IMR-90 (cell line): Measurements from ENCODE around the gene TTC7B. TPM values are rescaled to one million over a fixed set of nuclear protein-coding genes. Genes with fewer than 3 reads are reported as not detected.

ENCODE experiments used
- ATAC-seq: fragments of 200-7000 bp; cut with Tn5 transposase; 2 replicates; pipeline ENCODE4 v1.9.1; 2020; ENCODE audit warnings: low read depth, mild to moderate bottlenecking, moderate library complexity
- BruUV-seq: library from RNA; stranded (reverse); fragments of 400-500 nt; replicated peaks from 2 replicates; lab custom pipeline; 2021; lab: Mats Ljungman, UMichigan
- CTCF ChIA-PET: fragments of 300-600 bp; formaldehyde crosslinking; extraction: SDS; loops from one replicate; lab custom pipeline; 2021; ENCODE audit warnings: antibody characterized with exemption; lab: Yijun Ruan, JAX
- POLR2A ChIA-PET: fragments of 300-600 bp; sonication (Branson Sonifier 250); formaldehyde crosslinking; loops from one replicate; lab custom pipeline; 2022; ENCODE audit warnings: antibody characterized with exemption; ENCODE audit not compliant: unreplicated experiment; lab: Charles Lee
- DNase-seq: peaks from one replicate; pipeline ENCODE4 v3.0.0; 2013
- H2AFZ ChIP-seq: replicated peaks from 2 replicates; pipeline ENCODE3; 2013; ENCODE audit warnings: low read length, mild to moderate bottlenecking; ENCODE audit not compliant: poor library complexity
- H2AK5ac ChIP-seq: 2 replicates; pipeline ENCODE4 v1.6.1; 2013; ENCODE audit warnings: low read depth, low read length, inconsistent platforms
- H2AK9ac ChIP-seq: replicated peaks from 2 replicates; pipeline ENCODE3; 2013; ENCODE audit warnings: mild to moderate bottlenecking, low read depth, low read length, moderate library complexity; ENCODE audit not compliant: poor library complexity
- H2BK120ac ChIP-seq: 2 replicates; pipeline ENCODE4 v1.6.1; 2013; ENCODE audit warnings: low read depth, low read length, inconsistent platforms
- H2BK15ac ChIP-seq: 3 replicates; pipeline ENCODE4 v1.6.1; 2013; ENCODE audit warnings: low read depth, low read length, inconsistent platforms
- H2BK20ac ChIP-seq: 2 replicates; pipeline ENCODE4 v1.6.1; 2013; ENCODE audit warnings: low read depth, mild to moderate bottlenecking, inconsistent platforms, low read length, moderate library complexity
- H2BK5ac ChIP-seq: 2 replicates; pipeline ENCODE4 v1.6.1; 2013; ENCODE audit warnings: mild to moderate bottlenecking, low read depth, low read length, inconsistent platforms; ENCODE audit not compliant: poor library complexity, severe bottlenecking
- H3K14ac ChIP-seq: replicated peaks from 2 replicates; pipeline ENCODE4 v1.6.1; 2013; ENCODE audit warnings: low read depth, low read length, inconsistent platforms
- H3K18ac ChIP-seq: 2 replicates; pipeline ENCODE4 v1.6.1; 2013; ENCODE audit warnings: low read depth, low read length, control low read depth
- H3K23ac ChIP-seq: 2 replicates; pipeline ENCODE4 v1.6.1; 2013; ENCODE audit warnings: low read depth, low read length, inconsistent platforms
- H3K27ac ChIP-seq: 2 replicates; pipeline ENCODE4 v1.5.1; 2013; ENCODE audit warnings: mild to moderate bottlenecking, control low read depth, low read length; ENCODE audit not compliant: insufficient read depth
- H3K27me3 ChIP-seq: 2 replicates; pipeline ENCODE4 v1.6.1; 2013; ENCODE audit warnings: low read length; ENCODE audit not compliant: control insufficient read depth, insufficient read depth
- H3K36me3 ChIP-seq: 2 replicates; pipeline ENCODE4 v1.6.1; 2013; ENCODE audit warnings: low read length, mixed read lengths; ENCODE audit not compliant: control insufficient read depth, insufficient read depth
- H3K4ac ChIP-seq: 2 replicates; pipeline ENCODE4 v1.6.1; 2013; ENCODE audit warnings: low read depth, low read length, inconsistent platforms
- H3K4me1 ChIP-seq: 2 replicates; pipeline ENCODE4 v1.6.1; 2013; ENCODE audit warnings: low read length, mixed read lengths; ENCODE audit not compliant: control insufficient read depth, insufficient read depth
- H3K4me2 ChIP-seq: 2 replicates; pipeline ENCODE4 v1.6.1; 2013; ENCODE audit warnings: low read depth, mild to moderate bottlenecking, control low read depth, low read length, moderate library complexity
- H3K4me3 ChIP-seq: 2 replicates; pipeline ENCODE4 v1.5.1; 2013; ENCODE audit warnings: low read depth, mild to moderate bottlenecking, control low read depth, low read length, moderate library complexity; ENCODE audit not compliant: insufficient read depth
- H3K56ac ChIP-seq: 2 replicates; pipeline ENCODE4 v1.6.1; 2013; ENCODE audit warnings: low read length, inconsistent platforms; ENCODE audit not compliant: insufficient read depth; ENCODE audit errors: extremely low read depth
- H3K79me1 ChIP-seq, 2 experiments: 2 replicates each; pipeline ENCODE4 v1.6.1; 2013; ENCODE audit warnings: low read length in 2 of 2, inconsistent platforms in 1 of 2, low read depth in 1 of 2
- H3K9ac ChIP-seq: 2 replicates; pipeline ENCODE4 v1.6.1; 2013; ENCODE audit warnings: low read depth, low read length, control low read depth
- H3K9me1 ChIP-seq: 2 replicates; pipeline ENCODE4 v1.6.1; 2013; ENCODE audit warnings: low read length, inconsistent platforms; ENCODE audit not compliant: insufficient read depth
- H3K9me3 ChIP-seq: 2 replicates; pipeline ENCODE4 v1.6.1; 2013; ENCODE audit warnings: low read length; ENCODE audit not compliant: control insufficient read depth, insufficient read depth
- H4K20me1 ChIP-seq: 2 replicates; pipeline ENCODE4 v1.6.1; 2013; ENCODE audit warnings: low read length, inconsistent platforms; ENCODE audit not compliant: insufficient read depth
- H4K5ac ChIP-seq: 2 replicates; pipeline ENCODE4 v1.6.1; 2013; ENCODE audit warnings: mild to moderate bottlenecking, low read depth, low read length, control low read depth
- H4K8ac ChIP-seq, 2 experiments: 2 replicates each; pipeline ENCODE4 v1.6.1; 2013; ENCODE audit warnings: low read depth in 2 of 2, low read length in 2 of 2, control low read depth in 1 of 2, inconsistent platforms in 1 of 2
- H4K91ac ChIP-seq: 2 replicates; pipeline ENCODE4 v1.6.1; 2013; ENCODE audit warnings: low read depth, low read length, inconsistent platforms; ENCODE audit not compliant: insufficient read depth
- BHLHE40 ChIP-seq: fragments of 150-350 bp; IDR thresholded peaks from 2 replicates; pipeline ENCODE4 v1.6.1; 2016; ENCODE audit warnings: mild to moderate bottlenecking, low read depth, low read length
- CEBPB ChIP-seq: IDR thresholded peaks from 2 replicates; pipeline ENCODE4 v1.6.1; 2012; ENCODE audit warnings: low read depth, low read length, improper control_type of control experiment
- CHD1 ChIP-seq: IDR thresholded peaks from 2 replicates; pipeline ENCODE4 v1.6.1; 2012; ENCODE audit warnings: low read depth, low read length, improper control_type of control experiment
- ELK1 ChIP-seq: fragments of 150-350 bp; IDR thresholded peaks from 2 replicates; pipeline ENCODE4 v1.6.1; 2016; ENCODE audit warnings: low read depth, mild to moderate bottlenecking, low read length, moderate library complexity, borderline replicate concordance
- FOS ChIP-seq: fragments of 150-350 bp; IDR thresholded peaks from 2 replicates; pipeline ENCODE4 v1.6.1; 2016; ENCODE audit warnings: low read depth, low read length
- MAFK ChIP-seq: IDR thresholded peaks from 2 replicates; pipeline ENCODE4 v1.6.1; 2012; ENCODE audit warnings: low read depth, low read length, improper control_type of control experiment
- MAZ ChIP-seq: IDR thresholded peaks from 2 replicates; pipeline ENCODE4 v1.6.1; 2012; ENCODE audit warnings: low read depth, mild to moderate bottlenecking, low read length, improper control_type of control experiment, moderate library complexity, borderline replicate concordance
- MXI1 ChIP-seq: IDR thresholded peaks from 2 replicates; pipeline ENCODE4 v1.6.1; 2012; ENCODE audit warnings: low read depth, mild to moderate bottlenecking, low read length, moderate library complexity, borderline replicate concordance
- NFE2L2 ChIP-seq: fragments of 150-350 bp; IDR thresholded peaks from 2 replicates; pipeline ENCODE4 v1.6.1; 2016; ENCODE audit warnings: low read depth, mild to moderate bottlenecking, low read length
- POLR2A ChIP-seq: IDR thresholded peaks from 2 replicates; pipeline ENCODE4 v1.6.1; 2012; ENCODE audit warnings: mild to moderate bottlenecking, low read depth, low read length
- RAD21 ChIP-seq: IDR thresholded peaks from 2 replicates; pipeline ENCODE4 v1.6.1; 2012; ENCODE audit warnings: low read length, improper control_type of control experiment
- RCOR1 ChIP-seq: IDR thresholded peaks from 2 replicates; pipeline ENCODE4 v1.6.1; 2012; ENCODE audit warnings: mild to moderate bottlenecking, low read length, improper control_type of control experiment; ENCODE audit not compliant: insufficient replicate concordance
- RFX5 ChIP-seq: IDR thresholded peaks from 2 replicates; pipeline ENCODE4 v1.8.0; 2012; ENCODE audit warnings: low read depth, mild to moderate bottlenecking, low read length, moderate library complexity
- SMC3 ChIP-seq: fragments of 150-350 bp; IDR thresholded peaks from 2 replicates; pipeline ENCODE4 v1.6.1; 2016; ENCODE audit warnings: low read depth, mild to moderate bottlenecking, antibody characterized with exemption, low read length, moderate library complexity
- WGBS, 2 experiments: methylation state at CpG; one replicate each; pipeline versions ENCODE4 v1.1.5 to v1.1.7; 2013; ENCODE audit warnings: missing lambda C conversion rate in 2 of 2; ENCODE audit not compliant: insufficient read length in 1 of 2; ENCODE audit errors: extremely low coverage in 2 of 2; 5-methylcytosine and 5-hydroxymethylcytosine counted together
- dilution Hi-C: fragments of 300-500 bp; cut with HindIII; formaldehyde crosslinking; loops from one replicate; pipeline ENCODE4 v1.14.3; 2018; ENCODE audit warnings: low sequenced_read_pairs; ENCODE audit not compliant: unreplicated experiment
- in situ Hi-C: fragments of 300-500 bp; cut with MboI; formaldehyde crosslinking; loops from 3 replicates; pipeline ENCODE4 v1.14.3; 2019; ENCODE audit warnings: low sequenced_read_pairs, inconsistent platforms, mixed read lengths
- intact Hi-C: fragments of 100-400 bp; cut with micrococcal nuclease; formaldehyde crosslinking; loops from 2 replicates; pipeline ENCODE4 v1.10.0; 2022
- polyA plus RNA-seq, 3 experiments: library from polyadenylated mRNA; depleted of rRNA; stranded (reverse); fragments of >200 nt; gene quantifications; 2 replicates each; pipeline ENCODE4 v1.2.3, GENCODE V29; 2012; ENCODE audit warnings: low replicate concordance in 1 of 3
- total RNA-seq: library from RNA; depleted of rRNA; stranded (reverse); fragments of >200 nt; gene quantifications from 2 replicates; pipeline ENCODE4 v1.2.3, GENCODE V29; 2012
- TF ChIP-seq, protein P1 (sequence below): conservative IDR thresholded peaks from 2 replicates; pipeline ENCODE4 v1.5.1; 2012; ENCODE audit warnings: mild to moderate bottlenecking, low read depth, low read length, improper control_type of control experiment
- TF ChIP-seq, protein P2 (sequence below): fragments of 150-350 bp; IDR thresholded peaks from 2 replicates; pipeline ENCODE4 v1.6.1; 2017; ENCODE audit warnings: mild to moderate bottlenecking, antibody characterized with exemption, low read length, low read depth

Gene TTC7B
- total and polyA plus RNA-seq, 2 of the 4 experiments (the other 2 are of a cell fraction) = 18.1 to 35.3 TPM

GRCh38 chr14:90600619-90601018 is 215.6 kb downstream of the TTC7B start:
- Histone ChIP-seq H3K18ac (no peak overlapping the region), H2BK5ac (no peak overlapping the region), H2BK120ac (no peak overlapping the region), H3K27me3 (no peaks in the 10 kb centered on the region), H3K9me1 (peaks cover 12% of the 10 kb centered on the region; the same call in 1 of the 2 replicates), H3K79me1 (no peaks in the 10 kb centered on the region), H3K56ac (no peak overlapping the region), H3K4me2 (no peak overlapping the region), H2BK20ac (no peak overlapping the region), H4K20me1 (no peaks in the 10 kb centered on the region), H3K14ac (no peak overlapping the region), H4K5ac (no peak overlapping the region), H2BK15ac (no peak overlapping the region), H4K91ac (no peak overlapping the region), H2AK5ac (no peak overlapping the region), H4K8ac (no peak overlapping the region), H3K23ac (no peak overlapping the region), H3K9me3 (no peaks in the 10 kb centered on the region), H3K4me3 (no peak overlapping the region), H3K27ac (no peak overlapping the region), H2AK9ac (no peak overlapping the region), H3K4me1 (peaks cover 9% of the 10 kb centered on the region; the same call in 1 of the 2 replicates), H3K36me3 (no peaks in the 10 kb centered on the region), H3K9ac (no peak overlapping the region), H3K4ac (no peak overlapping the region), H2AFZ (no peak overlapping the region)
- DNase-seq (no peak), ATAC-seq (no peak)
- BruUV-seq = no TSS peak
- intact Hi-C loops (no loop called here), in situ Hi-C loops (no loop called here), dilution Hi-C loops (no loop called here)
- CTCF ChIA-PET = no interaction called here
- POLR2A ChIA-PET = no interaction called here
- WGBS, 2 experiments = no CpG with 5 or more reads among the region's 12 CpGs
- TF ChIP-seq MAZ (no peak), NFE2L2 (no peak), RCOR1 (no peak), ELK1 (no peak), POLR2A (no peak), CHD1 (no peak), MXI1 (no peak), CEBPB (no peak), FOS (no peak), BHLHE40 (no peak), RAD21 (no peak), MAFK (no peak), SMC3 (no peak), RFX5 (no peak)
- TF ChIP-seq, protein P1, sequence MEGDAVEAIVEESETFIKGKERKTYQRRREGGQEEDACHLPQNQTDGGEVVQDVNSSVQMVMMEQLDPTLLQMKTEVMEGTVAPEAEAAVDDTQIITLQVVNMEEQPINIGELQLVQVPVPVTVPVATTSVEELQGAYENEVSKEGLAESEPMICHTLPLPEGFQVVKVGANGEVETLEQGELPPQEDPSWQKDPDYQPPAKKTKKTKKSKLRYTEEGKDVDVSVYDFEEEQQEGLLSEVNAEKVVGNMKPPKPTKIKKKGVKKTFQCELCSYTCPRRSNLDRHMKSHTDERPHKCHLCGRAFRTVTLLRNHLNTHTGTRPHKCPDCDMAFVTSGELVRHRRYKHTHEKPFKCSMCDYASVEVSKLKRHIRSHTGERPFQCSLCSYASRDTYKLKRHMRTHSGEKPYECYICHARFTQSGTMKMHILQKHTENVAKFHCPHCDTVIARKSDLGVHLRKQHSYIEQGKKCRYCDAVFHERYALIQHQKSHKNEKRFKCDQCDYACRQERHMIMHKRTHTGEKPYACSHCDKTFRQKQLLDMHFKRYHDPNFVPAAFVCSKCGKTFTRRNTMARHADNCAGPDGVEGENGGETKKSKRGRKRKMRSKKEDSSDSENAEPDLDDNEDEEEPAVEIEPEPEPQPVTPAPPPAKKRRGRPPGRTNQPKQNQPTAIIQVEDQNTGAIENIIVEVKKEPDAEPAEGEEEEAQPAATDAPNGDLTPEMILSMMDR = no peak
- TF ChIP-seq, protein P2, sequence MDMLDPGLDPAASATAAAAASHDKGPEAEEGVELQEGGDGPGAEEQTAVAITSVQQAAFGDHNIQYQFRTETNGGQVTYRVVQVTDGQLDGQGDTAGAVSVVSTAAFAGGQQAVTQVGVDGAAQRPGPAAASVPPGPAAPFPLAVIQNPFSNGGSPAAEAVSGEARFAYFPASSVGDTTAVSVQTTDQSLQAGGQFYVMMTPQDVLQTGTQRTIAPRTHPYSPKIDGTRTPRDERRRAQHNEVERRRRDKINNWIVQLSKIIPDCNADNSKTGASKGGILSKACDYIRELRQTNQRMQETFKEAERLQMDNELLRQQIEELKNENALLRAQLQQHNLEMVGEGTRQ = no peak
